Stimulated activated CD4-positive, alpha-beta T cell treated with anti-CD3 and anti-CD28 coated beads, Interleukin-12 subunit alpha, Interleukin-12 subunit beta, amount 100 ng/mL, for 24 hours (primary cell): ENCODE results near the gene NXPH1.
"Not testable (repeated sequence)": the region's sequence is repeated elsewhere in the genome, so short reads cannot be mapped to it uniquely, and the experiment has no call there.

Source experiments
- DNase-seq, 2 experiments: peaks; one replicate each; pipeline ENCODE4 v3.0.0-alpha.2; 2020; ENCODE audit warnings: low read depth in 2 of 2

The NXPH1 gene

GRCh38 chr7:8702807-8703206 lies 269.4 kb downstream of the NXPH1 start:
- no peak for DNase-seq

- DNase-seq = no peak
Observed at GRCh38 chr7:8710124-8710523, 276.7 kb downstream of the NXPH1 start.

- DNase-seq = no peak
Observed at GRCh38 chr7:8714791-8715190, 281.4 kb downstream of the NXPH1 start.

- no peak for DNase-seq
Observed at GRCh38 chr7:8719102-8719501, 285.7 kb downstream of the NXPH1 start.

- peak in 1 of 2 experiments; percentile 6 for DNase-seq
Observed at GRCh38 chr7:8724080-8724718, 290.8 kb downstream of the NXPH1 start.

GRCh38 chr7:8731756-8732155 lies 298.3 kb downstream of the NXPH1 start:
- DNase-seq = not testable (repeated sequence)

- no peak for DNase-seq
Observed at GRCh38 chr7:8739837-8740236, 306.4 kb downstream of the NXPH1 start.

GRCh38 chr7:8742837-8743236 lies 309.4 kb downstream of the NXPH1 start:
- DNase-seq = no peak

GRCh38 chr7:8747338-8747737 lies 313.9 kb downstream of the NXPH1 start:
- no peak for DNase-seq

- DNase-seq = no peak
Observed at GRCh38 chr7:8751557-8752231, 318.3 kb downstream of the NXPH1 start.

- no peak for DNase-seq
Observed at GRCh38 chr7:8753355-8753754, 319.9 kb downstream of the NXPH1 start.

GRCh38 chr7:8761731-8762130 lies 328.3 kb downstream of the NXPH1 start:
- DNase-seq = no peak

GRCh38 chr7:8762803-8763202 lies 329.4 kb downstream of the NXPH1 start:
- no peak for DNase-seq

- no peak for DNase-seq
Observed at GRCh38 chr7:8765374-8765773, 332.0 kb downstream of the NXPH1 start.

- no peak for DNase-seq
Observed at GRCh38 chr7:8773518-8773917, 340.1 kb downstream of the NXPH1 start.

- no peak for DNase-seq
Observed at GRCh38 chr7:8778459-8778858, 345.1 kb downstream of the NXPH1 start.

- DNase-seq = no peak
Observed at GRCh38 chr7:8781166-8781565, 347.8 kb downstream of the NXPH1 start.

- no peak for DNase-seq
Observed at GRCh38 chr7:8783229-8783628, 349.8 kb downstream of the NXPH1 start.

GRCh38 chr7:8785081-8785480 lies 351.7 kb downstream of the NXPH1 start:
- no peak for DNase-seq

- no peak for DNase-seq
Observed at GRCh38 chr7:8800986-8801385, 367.6 kb downstream of the NXPH1 start.
